Measurements from ENCODE around the gene TULP4. TPM values are rescaled to one million over a fixed set of nuclear protein-coding genes. Genes with fewer than 3 reads are reported as not detected.
"Not testable (repeated sequence)": the region's sequence is repeated elsewhere in the genome, so short reads cannot be mapped to it uniquely, and the experiment has no call there.

The TULP4 gene
- total RNA-seq, 1 donor from 2014 or later, result 1,454 TPM

GRCh38 chr6:158503222-158503621 is 191.0 kb downstream of the TULP4 start:
- DNase-seq, result no peak

GRCh38 chr6:158503846-158504245 is 191.6 kb downstream of the TULP4 start:
- DNase-seq, result no peak

- DNase-seq, result no peak
Observed at GRCh38 chr6:158505194-158505593, 192.9 kb downstream of the TULP4 start.

- no peak for DNase-seq
Observed at GRCh38 chr6:158506601-158507000, 194.3 kb downstream of the TULP4 start.

- DNase-seq, result no peak
Observed at GRCh38 chr6:158507174-158507573, 194.9 kb downstream of the TULP4 start.

GRCh38 chr6:158508450-158508849 is 196.2 kb downstream of the TULP4 start:
- no peak for DNase-seq

- no peak for DNase-seq
Observed at GRCh38 chr6:158509465-158509864, 197.2 kb downstream of the TULP4 start.

GRCh38 chr6:158512809-158513208 is 200.5 kb downstream of the TULP4 start:
- no peak for DNase-seq

GRCh38 chr6:158514176-158514575 is 201.9 kb downstream of the TULP4 start:
- no peak for DNase-seq

- no peak for DNase-seq
Observed at GRCh38 chr6:158514991-158515390, 202.7 kb downstream of the TULP4 start.

- DNase-seq, result no peak
Observed at GRCh38 chr6:158516098-158516497, 203.8 kb downstream of the TULP4 start.

- no peak for DNase-seq
Observed at GRCh38 chr6:158517038-158517437, 204.8 kb downstream of the TULP4 start.

- DNase-seq, result no peak
Observed at GRCh38 chr6:158517581-158517980, 205.3 kb downstream of the TULP4 start.

GRCh38 chr6:158518191-158519127 is 206.2 kb downstream of the TULP4 start:
- DNase-seq, result peak; percentile 45

- DNase-seq, result no peak
Observed at GRCh38 chr6:158519300-158519699, 207.0 kb downstream of the TULP4 start.

- DNase-seq, result no peak
Observed at GRCh38 chr6:158519761-158520160, 207.5 kb downstream of the TULP4 start.

GRCh38 chr6:158520975-158521374 is 208.7 kb downstream of the TULP4 start:
- not testable (repeated sequence) for DNase-seq

GRCh38 chr6:158521759-158522158 is 209.5 kb downstream of the TULP4 start:
- DNase-seq, result no peak

GRCh38 chr6:158522616-158523015 is 210.4 kb downstream of the TULP4 start:
- no peak for DNase-seq

GRCh38 chr6:158524311-158524710 is 212.0 kb downstream of the TULP4 start:
- no peak for DNase-seq

GRCh38 chr6:158527858-158528257 is 215.6 kb downstream of the TULP4 start:
- not testable (repeated sequence) for DNase-seq

- DNase-seq, result no peak
Observed at GRCh38 chr6:158528826-158529225, 216.6 kb downstream of the TULP4 start.

GRCh38 chr6:158529629-158530028 is 217.4 kb downstream of the TULP4 start:
- no peak for DNase-seq

GRCh38 chr6:158531566-158531965 is 219.3 kb downstream of the TULP4 start:
- DNase-seq, result no peak

All from occipital lobe (tissue), 2 donors.